Uterus (tissue), 2 donors: Measurements from ENCODE around the gene HOXD8.

ENCODE experiments used
- POLR2A ChIP-seq, 2 donors: fragments of 450-650 bp; IDR thresholded peaks; one replicate each; pipeline ENCODE4 v1.6.1; 2016; ENCODE audit warnings: antibody characterized with exemption in 2 of 2, mild to moderate bottlenecking in 1 of 2, moderate library complexity in 1 of 2
- TF ChIP-seq, protein P1 (sequence below), 4 experiments: fragments of 200-600 bp in 2 of 4; fragments of 450-650 bp in 2 of 4; sonication (generic) in 2 of 4; IDR thresholded peaks; one replicate each; pipeline ENCODE4 v1.5.1; 2016 to 2019; ENCODE audit warnings: antibody characterized with exemption in 4 of 4, mild to moderate bottlenecking in 2 of 4, moderate library complexity in 1 of 4

DNA sequence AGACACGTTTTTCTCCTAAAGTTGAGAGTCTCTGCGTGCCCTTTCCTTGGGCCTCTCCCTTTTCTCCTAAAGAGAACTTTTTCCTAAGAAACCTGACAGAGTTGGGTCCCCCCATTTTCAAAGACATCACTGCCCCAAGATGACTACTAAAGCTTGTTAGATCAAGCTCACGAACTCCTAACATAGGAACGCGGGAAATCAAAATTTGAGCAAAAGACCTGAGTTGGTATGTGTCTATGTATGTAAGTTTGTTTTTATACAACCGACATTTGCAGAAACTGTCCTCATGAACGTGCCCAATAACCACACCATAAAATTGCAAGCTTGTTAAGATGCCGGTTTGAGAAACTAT, 35.6 kb upstream of the HOXD8 start:
- TF ChIP-seq, protein P1, sequence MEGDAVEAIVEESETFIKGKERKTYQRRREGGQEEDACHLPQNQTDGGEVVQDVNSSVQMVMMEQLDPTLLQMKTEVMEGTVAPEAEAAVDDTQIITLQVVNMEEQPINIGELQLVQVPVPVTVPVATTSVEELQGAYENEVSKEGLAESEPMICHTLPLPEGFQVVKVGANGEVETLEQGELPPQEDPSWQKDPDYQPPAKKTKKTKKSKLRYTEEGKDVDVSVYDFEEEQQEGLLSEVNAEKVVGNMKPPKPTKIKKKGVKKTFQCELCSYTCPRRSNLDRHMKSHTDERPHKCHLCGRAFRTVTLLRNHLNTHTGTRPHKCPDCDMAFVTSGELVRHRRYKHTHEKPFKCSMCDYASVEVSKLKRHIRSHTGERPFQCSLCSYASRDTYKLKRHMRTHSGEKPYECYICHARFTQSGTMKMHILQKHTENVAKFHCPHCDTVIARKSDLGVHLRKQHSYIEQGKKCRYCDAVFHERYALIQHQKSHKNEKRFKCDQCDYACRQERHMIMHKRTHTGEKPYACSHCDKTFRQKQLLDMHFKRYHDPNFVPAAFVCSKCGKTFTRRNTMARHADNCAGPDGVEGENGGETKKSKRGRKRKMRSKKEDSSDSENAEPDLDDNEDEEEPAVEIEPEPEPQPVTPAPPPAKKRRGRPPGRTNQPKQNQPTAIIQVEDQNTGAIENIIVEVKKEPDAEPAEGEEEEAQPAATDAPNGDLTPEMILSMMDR (IDR thresholded peaks at IDR 0.05), result no peak
- TF ChIP-seq POLR2A (IDR thresholded peaks at IDR 0.05), result no peak
